Measurements from ENCODE around the gene OR8H1.

Gene OR8H1, protein sequence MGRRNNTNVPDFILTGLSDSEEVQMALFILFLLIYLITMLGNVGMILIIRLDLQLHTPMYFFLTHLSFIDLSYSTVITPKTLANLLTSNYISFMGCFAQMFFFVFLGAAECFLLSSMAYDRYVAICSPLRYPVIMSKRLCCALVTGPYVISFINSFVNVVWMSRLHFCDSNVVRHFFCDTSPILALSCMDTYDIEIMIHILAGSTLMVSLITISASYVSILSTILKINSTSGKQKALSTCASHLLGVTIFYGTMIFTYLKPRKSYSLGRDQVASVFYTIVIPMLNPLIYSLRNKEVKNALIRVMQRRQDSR

DNA sequence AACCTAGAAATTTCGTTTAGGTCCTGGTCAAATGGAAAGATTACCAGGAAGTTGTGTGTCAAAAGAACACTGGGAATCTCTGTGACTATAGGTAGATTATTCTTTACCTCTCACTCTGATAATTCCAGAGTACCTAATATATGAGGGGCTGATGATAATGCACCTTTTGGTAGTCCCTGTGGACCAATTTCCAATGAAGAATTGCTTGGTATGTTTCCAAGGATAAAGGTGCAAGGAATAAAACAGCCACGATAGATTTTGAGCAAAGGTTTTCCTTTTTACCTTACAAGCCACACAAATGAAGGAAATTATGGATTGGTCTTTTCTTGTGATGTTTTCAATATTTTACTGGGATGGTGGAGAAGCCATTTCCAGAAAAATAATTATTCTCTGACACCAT, at the start of gene OR8H1:
TSS of gene OR8H1 (minus strand) at position 101 of the 400 bp plus-strand sequence. CDS start 1,192 bp downstream, outside the sequence.
- DNase-seq (ENCODE audit: low read depth) = no peak

DNA sequence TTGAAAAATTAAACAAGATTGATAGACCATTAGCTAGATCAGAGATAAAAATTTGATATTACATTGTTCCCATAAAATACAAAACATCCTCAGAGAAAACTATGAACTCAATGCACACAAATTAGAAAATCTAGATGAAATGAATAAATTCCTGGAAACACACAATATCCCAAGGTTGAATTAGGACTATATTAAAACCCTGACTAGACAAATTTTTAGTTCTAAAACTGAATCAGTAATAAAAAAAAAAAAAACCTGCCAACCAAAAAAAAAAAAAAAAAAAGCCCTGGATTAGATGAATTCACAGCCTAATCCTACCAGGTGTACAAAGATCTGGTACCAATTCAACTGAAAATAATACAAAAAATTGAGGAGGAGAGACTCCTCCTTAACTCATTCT, 48.2 kb upstream of the OR8H1 start:
- DNase-seq (ENCODE audit: low read depth) = no peak

DNA sequence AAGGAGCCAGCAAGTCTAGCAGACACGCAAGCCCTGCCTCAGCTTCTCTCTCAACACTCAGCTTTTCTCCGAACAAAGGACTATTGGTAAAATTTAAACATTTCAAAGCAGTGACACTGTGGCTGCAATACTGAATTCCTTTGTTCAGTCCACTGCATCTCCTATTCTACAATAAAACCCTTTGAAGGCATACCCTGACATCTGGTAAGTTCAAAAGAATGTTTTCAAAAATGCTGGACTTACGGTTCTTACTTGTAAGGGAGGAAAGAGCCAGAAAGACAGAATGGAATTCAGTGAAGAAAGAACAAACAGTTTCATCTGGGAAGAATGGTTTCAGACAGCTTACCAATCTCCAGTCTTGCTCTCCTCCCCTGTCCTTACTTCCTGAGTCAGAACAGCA, 41.1 kb upstream of the OR8H1 start:
- no peak for DNase-seq (ENCODE audit: low read depth)

DNA sequence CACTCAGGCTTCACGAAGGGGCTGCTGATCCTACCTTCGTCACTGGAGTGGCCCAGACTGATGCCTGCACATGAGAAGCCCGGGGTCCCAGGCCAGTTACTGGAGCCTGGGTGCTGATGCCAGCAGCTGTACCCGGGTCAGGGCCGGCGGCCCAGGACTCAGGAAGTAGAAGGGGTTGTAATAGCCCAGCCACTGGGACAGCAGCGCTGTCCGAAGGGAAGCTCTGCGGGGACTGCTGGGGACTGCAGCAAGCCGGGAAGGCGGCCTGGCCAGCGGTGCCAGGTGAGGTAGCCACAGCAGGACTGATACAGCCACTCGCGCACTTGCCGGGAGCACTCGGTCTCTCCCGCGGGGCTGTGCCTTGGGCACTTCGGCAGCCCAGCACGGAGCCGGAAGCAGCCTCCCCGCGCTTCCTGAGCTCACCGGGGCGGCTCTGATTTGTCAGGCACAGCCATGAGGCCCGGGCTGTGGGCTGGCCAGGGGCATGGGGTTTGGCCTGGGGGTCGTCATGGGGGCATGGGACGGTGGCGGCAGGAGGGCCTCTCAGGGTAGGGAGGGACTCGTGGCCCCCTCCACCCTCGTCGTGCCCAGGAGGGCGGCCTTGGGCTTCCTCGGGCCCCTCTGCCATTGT, 39.9 kb upstream of the OR8H1 start:
- no peak for DNase-seq (ENCODE audit: low read depth)

DNA sequence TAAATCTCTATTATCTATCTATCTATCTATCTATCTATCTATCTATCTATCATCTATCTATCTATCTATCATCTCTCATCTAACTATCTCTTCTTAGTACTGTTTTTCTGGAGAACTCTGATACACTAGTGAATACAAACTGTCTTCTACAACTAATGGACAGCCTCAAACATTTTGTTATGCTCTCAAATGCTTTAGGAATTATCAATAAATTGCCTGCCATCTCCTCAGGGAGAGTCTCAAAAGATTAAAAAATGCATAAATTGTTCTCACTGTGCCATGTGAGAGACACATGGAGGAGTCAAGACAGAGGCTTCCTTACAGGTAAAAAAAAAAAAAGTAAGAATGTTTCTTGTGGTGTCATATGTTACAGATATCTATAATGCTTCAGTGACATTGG, 22.8 kb upstream of the OR8H1 start, which contains the start of gene OR8K3:
TSS of gene OR8K3 (plus strand) at position 301 of the 400 bp plus-strand sequence. CDS start 3,163 bp downstream, outside the sequence.
- no peak for DNase-seq (ENCODE audit: low read depth)

DNA sequence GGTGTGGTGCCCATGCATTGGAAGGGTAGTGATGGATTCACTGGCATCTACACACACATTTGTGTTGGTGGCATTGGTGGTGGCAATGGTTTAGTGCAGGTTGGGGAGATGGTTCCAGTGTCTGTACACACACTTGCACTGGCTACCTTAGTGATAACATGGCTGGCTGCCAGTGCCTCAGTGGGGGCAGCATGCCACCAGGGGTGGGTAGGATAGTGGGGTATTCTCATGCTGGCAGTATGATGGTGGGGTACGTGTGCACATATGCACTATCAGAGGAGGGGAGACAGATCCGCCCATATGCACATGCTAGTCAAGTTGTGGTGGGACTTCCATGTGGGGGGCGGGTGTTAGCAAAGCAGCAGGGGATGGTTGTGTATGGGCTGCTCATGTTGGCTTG, 15.8 kb upstream of the OR8H1 start:
- no peak for DNase-seq (ENCODE audit: low read depth)

DNA sequence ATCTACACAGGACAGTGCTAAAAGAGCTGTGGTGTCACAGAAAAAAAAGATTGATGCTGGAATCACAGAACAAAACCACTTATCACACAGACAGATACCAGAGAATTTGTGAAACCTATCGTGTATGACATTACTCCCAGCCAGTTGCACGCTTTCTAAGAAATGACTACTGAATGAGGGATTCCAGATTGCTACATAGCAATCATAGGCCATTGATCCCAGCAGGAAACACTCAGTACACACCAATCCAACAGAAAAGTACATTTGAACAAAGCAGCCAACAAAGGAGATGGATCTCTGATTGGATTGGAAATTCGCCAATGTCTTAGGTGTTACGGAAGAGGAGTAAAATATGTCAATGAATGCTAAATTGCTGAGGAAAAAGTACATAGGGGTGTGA, 4.8 kb upstream of the OR8H1 start:
- DNase-seq (ENCODE audit: low read depth) = no peak

DNA sequence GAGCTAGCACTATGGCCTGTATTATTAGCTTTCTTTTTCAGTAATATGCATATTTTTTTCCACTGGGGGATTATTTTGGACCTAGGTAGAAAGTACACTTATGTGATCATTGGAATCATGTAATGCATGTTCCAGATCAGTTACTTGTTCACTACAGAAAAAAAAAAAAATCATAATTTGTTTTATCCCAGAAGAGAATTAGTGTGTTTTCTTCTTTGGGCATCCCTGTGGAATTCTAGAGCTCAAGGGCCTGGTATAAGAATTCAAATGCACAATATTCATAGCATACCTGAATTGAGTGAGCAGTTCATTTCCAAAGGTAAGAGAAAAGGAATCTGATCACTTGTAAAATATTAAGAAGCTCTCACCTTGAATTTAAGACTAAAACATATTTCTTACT, 18.2 kb downstream of the OR8H1 start, which contains the start of gene OR5T1:
TSS of gene OR5T1 (plus strand) at position 301 of the 400 bp plus-strand sequence. CDS start 1,485 bp downstream, outside the sequence.
- DNase-seq (ENCODE audit: low read depth) = no peak

DNA sequence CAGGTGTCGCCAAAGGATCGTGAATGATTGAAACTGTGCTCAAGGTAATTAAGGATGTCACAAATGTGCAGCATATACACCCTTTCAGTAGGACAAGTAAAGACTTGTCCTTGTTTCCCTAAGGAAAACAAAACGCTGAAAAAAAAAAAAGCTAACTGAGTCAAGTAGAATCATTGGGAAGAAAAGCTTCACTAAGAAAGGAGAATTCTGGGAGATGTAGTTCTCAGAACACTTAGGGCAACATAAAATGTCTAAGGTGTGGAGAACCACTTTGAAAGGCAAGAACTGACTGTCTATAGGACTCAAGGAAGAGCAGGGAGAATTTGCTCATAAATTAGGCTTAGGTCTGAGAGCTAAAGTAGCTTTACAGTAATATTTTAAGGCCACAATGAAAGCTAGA, 21.0 kb downstream of the OR8H1 start:
- DNase-seq (ENCODE audit: low read depth) = no peak

DNA sequence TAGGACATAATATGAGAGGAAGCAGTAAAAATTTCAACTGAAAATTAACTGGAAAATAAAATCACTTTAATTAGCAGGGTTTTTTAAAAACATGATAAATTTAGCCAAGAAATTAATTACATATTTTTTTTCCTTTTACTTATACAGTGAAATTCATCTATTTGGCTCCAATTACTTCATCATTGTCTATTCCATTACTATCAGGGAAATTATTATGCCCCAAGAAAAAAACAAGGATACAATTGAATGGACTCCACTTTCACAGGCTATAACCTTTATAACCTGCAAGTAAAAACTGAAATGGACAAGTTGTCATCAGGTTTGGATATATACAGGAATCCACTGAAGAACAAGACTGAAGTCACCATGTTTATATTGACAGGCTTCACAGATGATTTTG, 40.1 kb downstream of the OR8H1 start, which contains the start of gene OR5T3:
TSS of gene OR5T3 (plus strand) at position 301 of the 400 bp plus-strand sequence. CDS start at position 301, 0 bp downstream.
- no peak for DNase-seq (ENCODE audit: low read depth)
